ENCODE measurements around the gene TRIM27. TPM values are rescaled to one million over a fixed set of nuclear protein-coding genes. Genes with fewer than 3 reads are reported as not detected.

TRIM27 gene
- total and polyA plus RNA-seq, 2 experiments from 2014 or later, result 57.0 to 60.8 TPM

GRCh38 chr6:28927846-28928245, 4.1 kb upstream of the TRIM27 start:
- H3K79me2 ChIP-seq, result peaks cover 8% of the 10 kb centered on the region
- no peaks in the 10 kb centered on the region for H3K9me3 ChIP-seq (ENCODE audit: low read depth)
- H3K9me2 ChIP-seq (replicated peaks; ENCODE audit: insufficient read depth), result no peaks in the 10 kb centered on the region
- H3K4me2 ChIP-seq, result no peak overlapping the region
- H4K20me1 ChIP-seq (ENCODE audit: insufficient read depth, poor library complexity, severe bottlenecking), result no peaks in the 10 kb centered on the region
- H3K27ac ChIP-seq, result peak overlapping the region; percentile 3
- no peaks in the 10 kb centered on the region for H3K27me3 ChIP-seq
- peaks cover 4% of the 10 kb centered on the region for H3K4me1 ChIP-seq (ENCODE audit: insufficient read depth)
- 22% methylated on average over 5 of the region's 5 CpGs for WGBS (ENCODE audit: low lambda C conversion rate, missing lambda C conversion rate)
- H3K4me3 ChIP-seq, result no peak overlapping the region
- DNase-seq (ENCODE audit: low spot score), result peak; percentile 26
- no peaks in the 10 kb centered on the region for H3K36me3 ChIP-seq (replicated peaks; ENCODE audit: insufficient read depth, low read depth)
- TF ChIP-seq CTCF (IDR thresholded peaks at IDR 0.05; ENCODE audit: poor library complexity), result no peak
- H2AFZ ChIP-seq, result no peak overlapping the region

- H3K79me2 ChIP-seq, result peaks cover 58% of the 10 kb centered on the region
Measured at GRCh38 chr6:28922821-28923317, 916 bp downstream of the TRIM27 start.

GRCh38 chr6:28922004-28922820, 1.6 kb downstream of the TRIM27 start:
- Histone ChIP-seq H4K20me1 (ENCODE audit: insufficient read depth, poor library complexity, severe bottlenecking) (peaks cover 26% of the 10 kb centered on the region), H3K9me2 (replicated peaks; ENCODE audit: insufficient read depth) (no peaks in the 10 kb centered on the region), H3K4me1 (ENCODE audit: insufficient read depth) (peaks cover 8% of the 10 kb centered on the region), H3K27me3 (no peaks in the 10 kb centered on the region), H3K4me3 (peak overlapping the region; percentile 89), H3K9me3 (ENCODE audit: low read depth) (no peaks in the 10 kb centered on the region), H3K27ac (peak overlapping the region; percentile 98), H3K36me3 (replicated peaks; ENCODE audit: insufficient read depth, low read depth) (peaks cover 9% of the 10 kb centered on the region), H2AFZ (peak overlapping the region; percentile 98), H3K79me2 (peaks cover 63% of the 10 kb centered on the region), H3K4me2 (peak overlapping the region; percentile 88)
- DNase-seq (ENCODE audit: low spot score), result peak; percentile 67
- 35% methylated on average over 10 of the region's 10 CpGs for WGBS (ENCODE audit: low lambda C conversion rate, missing lambda C conversion rate)
- TF ChIP-seq CTCF (IDR thresholded peaks at IDR 0.05; ENCODE audit: poor library complexity) (no peak), EZH2 (IDR thresholded peaks at IDR 0.05; ENCODE audit: borderline replicate concordance) (no peak), EZH2phosphoT487 (IDR thresholded peaks at IDR 0.05; ENCODE audit: low read depth, severe bottlenecking, unreplicated experiment) (no peak)

More at GRCh38 chr6:28922821-28923317, 916 bp downstream of the TRIM27 start:
- peaks cover 8% of the 10 kb centered on the region for H3K4me1 ChIP-seq (ENCODE audit: insufficient read depth)
- peaks cover 24% of the 10 kb centered on the region for H4K20me1 ChIP-seq (ENCODE audit: insufficient read depth, poor library complexity, severe bottlenecking)
- no peaks in the 10 kb centered on the region for H3K9me3 ChIP-seq (ENCODE audit: low read depth)
- TF ChIP-seq EZH2 (IDR thresholded peaks at IDR 0.05; ENCODE audit: borderline replicate concordance) (no peak), EZH2phosphoT487 (IDR thresholded peaks at IDR 0.05; ENCODE audit: low read depth, severe bottlenecking, unreplicated experiment) (no peak), CTCF (IDR thresholded peaks at IDR 0.05; ENCODE audit: poor library complexity) (no peak)
- no peaks in the 10 kb centered on the region for H3K9me2 ChIP-seq (replicated peaks; ENCODE audit: insufficient read depth)
- under 1% methylated on average over 31 of the region's 33 CpGs for WGBS (ENCODE audit: low lambda C conversion rate, missing lambda C conversion rate)
- no peaks in the 10 kb centered on the region for H3K27me3 ChIP-seq
- H3K4me3 ChIP-seq, result peak overlapping the region; percentile 89
- H3K36me3 ChIP-seq (replicated peaks; ENCODE audit: insufficient read depth, low read depth), result peaks cover 9% of the 10 kb centered on the region
- peak overlapping the region; percentile 88 for H3K4me2 ChIP-seq
- H3K27ac ChIP-seq, result peak overlapping the region; percentile 98
- DNase-seq (ENCODE audit: low spot score), result peak; percentile 59
- peak overlapping the region; percentile 98 for H2AFZ ChIP-seq

Data from hepatocyte (in vitro differentiated cells).